K562 (cell line): ENCODE measurements around the gene PPP1R14C. TPM values are rescaled to one million over a fixed set of nuclear protein-coding genes. Genes with fewer than 3 reads are reported as not detected.

ENCODE experiments used
- ARHGAP35 ChIP-seq: fragments of 450-650 bp; IDR thresholded peaks from 2 replicates; pipeline ENCODE4 v1.6.1; 2018; ENCODE audit not compliant: partially characterized antibody
- ATF2 ChIP-seq: sonication (generic); formaldehyde crosslinking; IDR thresholded peaks from 2 replicates; pipeline ENCODE4 v1.8.1; 2022; ENCODE audit warnings: missing genetic modification reagents
- CHCHD3 ChIP-seq: fragments of 250-450 bp; sonication (Bioruptor Pico); IDR thresholded peaks from 2 replicates; pipeline ENCODE4 v2.1.2; 2022; ENCODE audit warnings: mild to moderate bottlenecking
- ELF2 ChIP-seq: fragments of 250-450 bp; sonication (Bioruptor Pico); IDR thresholded peaks from 2 replicates; pipeline ENCODE4 v1.5.0; 2021; ENCODE audit warnings: mild to moderate bottlenecking
- ELK3 ChIP-seq: fragments of 450-650 bp; formaldehyde crosslinking; IDR thresholded peaks from 2 replicates; pipeline ENCODE4 v1.4.0; 2020; ENCODE audit warnings: mild to moderate bottlenecking
- ETV1 ChIP-seq: fragments of 450-650 bp; conservative IDR thresholded peaks from 2 replicates; pipeline ENCODE4 v1.6.1; 2016; ENCODE audit warnings: missing genetic modification characterization, control low read depth, low read depth, missing compliant biosample characterization
- FOSL1 ChIP-seq: fragments of 200-800 bp; sonication (Bioruptor generic); conservative IDR thresholded peaks from 2 replicates; pipeline ENCODE4 v1.6.1; 2016; ENCODE audit warnings: missing genetic modification characterization, missing compliant biosample characterization
- FOXO4 ChIP-seq: fragments of 450-650 bp; formaldehyde crosslinking; IDR thresholded peaks from 2 replicates; pipeline ENCODE4 v1.4.0; 2020; ENCODE audit warnings: mild to moderate bottlenecking, moderate library complexity
- GABPA ChIP-seq: fragments of 200-800 bp; sonication (Bioruptor generic); conservative IDR thresholded peaks from 2 replicates; pipeline ENCODE4 v1.6.1; 2016; ENCODE audit warnings: low read depth, missing genetic modification characterization, missing compliant biosample characterization
- HMG20A ChIP-seq: fragments of 450-650 bp; formaldehyde crosslinking; conservative IDR thresholded peaks from 2 replicates; pipeline ENCODE4 v1.4.0; 2020; ENCODE audit warnings: mild to moderate bottlenecking, mixed read lengths
- HMG20B ChIP-seq: fragments of 250-450 bp; sonication (Bioruptor Pico); IDR thresholded peaks from 2 replicates; pipeline ENCODE4 v1.5.0; 2021; ENCODE audit warnings: mild to moderate bottlenecking
- MTA1 ChIP-seq: fragments of 450-650 bp; IDR thresholded peaks from 2 replicates; pipeline ENCODE4 v1.6.1; 2017; ENCODE audit warnings: borderline replicate concordance
- MXI1 ChIP-seq: IDR thresholded peaks from 2 replicates; pipeline ENCODE4 v1.6.1; 2011; ENCODE audit warnings: low read depth, mild to moderate bottlenecking, improper control_type of control experiment, low read length
- PHB2 ChIP-seq: fragments of 450-650 bp; IDR thresholded peaks from 2 replicates; pipeline ENCODE4 v1.6.1; 2017; ENCODE audit warnings: low read depth
- PRPF4 ChIP-seq: fragments of 200-400 bp; formaldehyde crosslinking; IDR thresholded peaks from one replicate; pipeline ENCODE4 v1.6.1; 2017; ENCODE audit warnings: low read length, low read depth, mild to moderate bottlenecking; ENCODE audit not compliant: insufficient read depth, poor library complexity, severe bottlenecking
- SMARCC2 ChIP-seq: fragments of 450-650 bp; IDR thresholded peaks from 2 replicates; pipeline ENCODE4 v1.6.1; 2017; ENCODE audit warnings: antibody characterized with exemption, moderate library complexity, mild to moderate bottlenecking, low read depth
- SNIP1 ChIP-seq: fragments of 450-650 bp; IDR thresholded peaks from 2 replicates; pipeline ENCODE4 v1.7.1; 2017; ENCODE audit warnings: low read depth, mild to moderate bottlenecking
- ZNF121 ChIP-seq: sonication (generic); formaldehyde crosslinking; conservative IDR thresholded peaks from 2 replicates; pipeline ENCODE4 v1.8.0; 2022; ENCODE audit warnings: missing genetic modification reagents
- ZNF551 ChIP-seq: fragments of 250-450 bp; sonication (Bioruptor Pico); IDR thresholded peaks from 2 replicates; pipeline ENCODE4 v1.5.0; 2021; ENCODE audit warnings: mild to moderate bottlenecking, moderate library complexity
- ZNF592 ChIP-seq: fragments of 450-650 bp; IDR thresholded peaks from 2 replicates; pipeline ENCODE4 v1.6.1; 2017; ENCODE audit warnings: antibody characterized with exemption, mild to moderate bottlenecking
- polyA plus RNA-seq, 8 experiments: library from polyadenylated mRNA; depleted of rRNA in 4 of 8; stranded (reverse) in 5 of 8; unstranded in 3 of 8; fragments of >200 nt; fragmentation: Nextera tagmentation in 2 of 8; fragmentation: Illumina TruSeq in 1 of 8; extraction: Ambion mirVana in 2 of 8; extraction: Trizol in 1 of 8; gene quantifications; 2 replicates each; pipeline versions ENCODE4 v1.2.1 to v1.2.3, GENCODE V29; 2011 to 2014; ENCODE audit warnings: inconsistent platforms in 1 of 8, missing spikeins in 1 of 8
- total RNA-seq, 7 experiments: library from RNA; depleted of rRNA in 6 of 7; stranded (reverse); fragments of >200 nt in 6 of 7; fragmentation: Illumina TruSeq in 2 of 7; extraction: Trizol in 2 of 7; gene quantifications; 2 replicates each; pipeline versions ENCODE4 v1.2.1 to v1.2.3, GENCODE V29; 2011 to 2021; ENCODE audit warnings: low replicate concordance in 1 of 7

The PPP1R14C gene
- total and polyA plus RNA-seq, 9 of the 15 experiments (the other 6 are each of a cell fraction or from before 2014, with no cell fraction given) = 4.5 to 16.6 (median 11.9) TPM

DNA sequence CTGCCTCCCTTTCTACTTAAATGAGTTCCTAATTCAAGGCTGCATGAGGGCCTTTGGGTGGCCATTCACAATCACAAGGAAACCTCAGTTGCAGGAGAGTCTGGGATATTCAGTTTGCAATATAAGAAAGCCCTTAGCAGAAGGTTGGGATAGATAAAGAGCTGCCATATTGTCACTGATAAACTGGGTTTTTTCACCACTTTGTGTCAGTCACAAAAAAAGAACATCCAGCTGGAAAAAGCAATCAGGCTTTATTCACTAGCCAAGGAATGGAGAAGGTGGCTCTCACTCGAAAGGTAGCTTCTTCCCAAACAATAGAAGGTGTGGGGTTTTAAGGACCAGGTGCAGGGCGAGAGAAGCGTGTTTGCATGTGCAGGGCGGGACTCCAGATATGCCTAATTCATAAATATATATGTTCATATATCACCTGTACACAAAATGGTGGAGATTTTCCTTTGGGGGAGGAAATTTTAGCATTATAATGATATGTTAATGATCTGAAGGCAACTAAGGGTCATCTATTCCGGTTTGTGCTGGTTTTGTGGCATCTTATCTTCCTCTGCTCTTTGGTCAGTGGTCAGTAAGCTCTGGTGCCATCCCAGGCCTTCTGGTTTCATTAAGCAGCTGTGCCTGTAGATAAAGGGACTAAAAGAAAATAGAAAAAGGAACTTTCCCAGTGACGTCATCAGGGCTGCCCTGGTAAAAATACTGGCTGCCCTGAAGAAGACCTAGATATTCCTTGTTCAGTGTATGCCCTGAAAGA lies 128.8 kb downstream of the PPP1R14C start (continued):
- TF ChIP-seq ATF2 (CRISPR knock-in tag) = no peak
- peak; percentile 86 for TF ChIP-seq PHB2
- TF ChIP-seq HMG20A (CRISPR knock-in tag) = no peak
- TF ChIP-seq ELF2 (CRISPR knock-in tag) = no peak
- no peak; the same call in 1 of the 2 replicates for TF ChIP-seq GABPA (tag)
- no peak for TF ChIP-seq FOXO4 (CRISPR knock-in tag)
- no peak for TF ChIP-seq CHCHD3
- no peak for TF ChIP-seq ARHGAP35
- peak; percentile 78; the same call in 1 of the 2 replicates for TF ChIP-seq FOSL1 (tag)
- no peak; the same call in 1 of the 2 replicates for TF ChIP-seq MXI1
- no peak for TF ChIP-seq PRPF4
- no peak for TF ChIP-seq ELK3 (CRISPR knock-in tag)
- no peak for TF ChIP-seq HMG20B (CRISPR knock-in tag)
- no peak for TF ChIP-seq ZNF551 (CRISPR knock-in tag)
- TF ChIP-seq ZNF592 = peak; percentile 53
- peak; percentile 91 for TF ChIP-seq SMARCC2
- TF ChIP-seq ZNF121 (CRISPR knock-in tag) = no peak
- peak; percentile 76; the same call in 1 of the 2 replicates for TF ChIP-seq MTA1
- TF ChIP-seq SNIP1 = no peak
- no peak for TF ChIP-seq ETV1 (tag)
